Measurements from ENCODE around the gene CARS1.

DNA sequence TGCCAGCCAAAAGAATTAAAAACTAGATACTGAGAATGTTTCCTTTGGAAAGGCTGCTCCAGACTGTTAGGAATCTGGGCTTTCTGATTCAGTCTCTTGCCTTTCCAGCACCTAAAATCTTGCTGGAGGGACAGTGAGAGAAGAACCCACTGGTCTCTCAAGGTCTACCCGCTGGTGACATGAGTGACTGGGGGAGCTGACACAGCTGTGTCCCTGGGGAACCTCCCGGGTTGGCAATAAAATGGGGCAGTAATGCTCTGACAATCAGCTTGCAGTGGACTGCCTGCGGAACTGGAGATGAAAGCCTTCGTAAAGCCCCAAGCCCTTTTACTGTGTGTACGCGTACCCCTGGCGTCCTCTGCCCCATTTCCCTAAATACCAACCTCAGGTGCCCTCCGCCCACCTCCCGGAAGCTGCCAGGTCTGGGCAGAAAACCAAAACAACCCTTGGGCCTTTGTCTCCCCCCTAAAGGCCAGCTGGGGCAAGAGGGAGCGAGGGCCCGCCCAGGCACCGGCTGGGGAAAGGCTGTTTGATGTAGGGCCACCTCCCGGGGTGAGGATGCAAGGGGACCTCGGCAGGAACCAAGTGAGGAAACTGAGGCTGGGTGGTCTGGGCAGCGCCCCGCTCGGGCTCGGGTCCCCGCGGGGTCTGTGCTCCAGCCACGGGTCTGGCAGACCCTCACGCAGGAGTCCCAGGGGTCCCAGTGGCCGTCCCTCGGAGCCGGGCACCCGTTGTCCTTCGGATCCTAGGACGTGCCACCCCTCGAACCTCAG, 741 bp downstream of the CARS1 start:
- TF ChIP-seq, protein P1, sequence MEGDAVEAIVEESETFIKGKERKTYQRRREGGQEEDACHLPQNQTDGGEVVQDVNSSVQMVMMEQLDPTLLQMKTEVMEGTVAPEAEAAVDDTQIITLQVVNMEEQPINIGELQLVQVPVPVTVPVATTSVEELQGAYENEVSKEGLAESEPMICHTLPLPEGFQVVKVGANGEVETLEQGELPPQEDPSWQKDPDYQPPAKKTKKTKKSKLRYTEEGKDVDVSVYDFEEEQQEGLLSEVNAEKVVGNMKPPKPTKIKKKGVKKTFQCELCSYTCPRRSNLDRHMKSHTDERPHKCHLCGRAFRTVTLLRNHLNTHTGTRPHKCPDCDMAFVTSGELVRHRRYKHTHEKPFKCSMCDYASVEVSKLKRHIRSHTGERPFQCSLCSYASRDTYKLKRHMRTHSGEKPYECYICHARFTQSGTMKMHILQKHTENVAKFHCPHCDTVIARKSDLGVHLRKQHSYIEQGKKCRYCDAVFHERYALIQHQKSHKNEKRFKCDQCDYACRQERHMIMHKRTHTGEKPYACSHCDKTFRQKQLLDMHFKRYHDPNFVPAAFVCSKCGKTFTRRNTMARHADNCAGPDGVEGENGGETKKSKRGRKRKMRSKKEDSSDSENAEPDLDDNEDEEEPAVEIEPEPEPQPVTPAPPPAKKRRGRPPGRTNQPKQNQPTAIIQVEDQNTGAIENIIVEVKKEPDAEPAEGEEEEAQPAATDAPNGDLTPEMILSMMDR (conservative IDR thresholded peaks at IDR 0.05; ENCODE audit: low read depth in 2 of 2): no peak
- TF ChIP-seq REST (IDR thresholded peaks at IDR 0.05; ENCODE audit: unreplicated experiment) (no peak), EZH2phosphoT487 (IDR thresholded peaks at IDR 0.05; ENCODE audit: unreplicated experiment) (no peak), EZH2 (IDR thresholded peaks at IDR 0.05; ENCODE audit: low read depth, unreplicated experiment) (no peak), STAT1 (IDR thresholded peaks at IDR 0.05; ENCODE audit: unreplicated experiment) (no peak), ZNF331 (CRISPR knock-in tag; IDR thresholded peaks at IDR 0.05; ENCODE audit: low read depth) (no peak)

Data from GM23338 (cell line).